Parathyroid adenoma (tissue), 2 donors: ENCODE data around the gene ANKRD42.

Source experiments
- H2AFZ ChIP-seq: fragments of 300-600 bp; sonication (generic); one replicate; pipeline ENCODE4 v1.7.0; 2017; ENCODE audit warnings: antibody characterized with exemption, mild to moderate bottlenecking
- H3K27ac ChIP-seq: fragments of 300-600 bp; sonication (generic); one replicate; pipeline ENCODE4 v1.7.0; 2017
- H3K27me3 ChIP-seq: fragments of 300-600 bp; sonication (generic); one replicate; pipeline ENCODE4 v1.7.0; 2017; ENCODE audit warnings: low read length; ENCODE audit not compliant: control insufficient read depth, insufficient read depth
- H3K36me3 ChIP-seq: fragments of 300-600 bp; sonication (generic); one replicate; pipeline ENCODE4 v1.7.0; 2017; ENCODE audit warnings: low read length; ENCODE audit not compliant: control insufficient read depth, insufficient read depth
- H3K4me1 ChIP-seq: fragments of 300-600 bp; sonication (generic); one replicate; pipeline ENCODE4 v1.7.0; 2017; ENCODE audit warnings: control low read depth
- H3K4me2 ChIP-seq: fragments of 300-600 bp; sonication (generic); one replicate; pipeline ENCODE4 v1.7.0; 2017; ENCODE audit warnings: low read length
- H3K4me3 ChIP-seq: fragments of 300-600 bp; sonication (generic); one replicate; pipeline ENCODE4 v1.7.0; 2017; ENCODE audit warnings: low read depth, low read length
- H3K79me2 ChIP-seq: fragments of 300-600 bp; sonication (generic); one replicate; pipeline ENCODE4 v1.7.0; 2017; ENCODE audit warnings: control low read depth
- H3K9ac ChIP-seq: fragments of 300-600 bp; sonication (generic); one replicate; pipeline ENCODE4 v1.7.0; 2017; ENCODE audit warnings: mild to moderate bottlenecking
- H3K9me3 ChIP-seq: fragments of 300-600 bp; sonication (generic); one replicate; pipeline ENCODE4 v1.7.0; 2017; ENCODE audit warnings: low read length; ENCODE audit not compliant: control insufficient read depth
- TF ChIP-seq, protein P1 (sequence below): fragments of 300-600 bp; sonication (generic); IDR thresholded peaks from one replicate; pipeline ENCODE4 v1.7.0; 2017; ENCODE audit warnings: antibody characterized with exemption, mild to moderate bottlenecking
- donor health status: primary hyperparathyroidism.

The ANKRD42 gene

DNA sequence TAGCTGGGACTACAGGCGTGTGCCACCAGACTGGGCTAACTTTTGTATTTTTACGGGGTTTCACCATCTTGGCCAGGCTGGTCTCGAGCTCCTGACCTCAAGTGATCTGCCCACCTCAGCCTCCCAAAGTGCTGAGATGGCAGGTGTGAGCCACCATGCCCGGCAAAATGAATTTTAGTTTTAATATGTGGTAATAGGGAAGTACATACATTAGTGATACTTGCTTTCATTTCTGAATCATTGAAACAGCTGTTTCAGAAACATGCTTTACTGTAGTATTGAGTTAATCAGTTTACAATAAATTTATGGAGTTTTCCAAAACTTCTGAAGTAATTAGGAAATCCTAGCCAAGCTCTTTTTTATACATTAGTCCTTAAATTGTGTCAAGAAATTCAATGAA lies 21.0 kb upstream of the ANKRD42 start:
- TF ChIP-seq, protein P1, sequence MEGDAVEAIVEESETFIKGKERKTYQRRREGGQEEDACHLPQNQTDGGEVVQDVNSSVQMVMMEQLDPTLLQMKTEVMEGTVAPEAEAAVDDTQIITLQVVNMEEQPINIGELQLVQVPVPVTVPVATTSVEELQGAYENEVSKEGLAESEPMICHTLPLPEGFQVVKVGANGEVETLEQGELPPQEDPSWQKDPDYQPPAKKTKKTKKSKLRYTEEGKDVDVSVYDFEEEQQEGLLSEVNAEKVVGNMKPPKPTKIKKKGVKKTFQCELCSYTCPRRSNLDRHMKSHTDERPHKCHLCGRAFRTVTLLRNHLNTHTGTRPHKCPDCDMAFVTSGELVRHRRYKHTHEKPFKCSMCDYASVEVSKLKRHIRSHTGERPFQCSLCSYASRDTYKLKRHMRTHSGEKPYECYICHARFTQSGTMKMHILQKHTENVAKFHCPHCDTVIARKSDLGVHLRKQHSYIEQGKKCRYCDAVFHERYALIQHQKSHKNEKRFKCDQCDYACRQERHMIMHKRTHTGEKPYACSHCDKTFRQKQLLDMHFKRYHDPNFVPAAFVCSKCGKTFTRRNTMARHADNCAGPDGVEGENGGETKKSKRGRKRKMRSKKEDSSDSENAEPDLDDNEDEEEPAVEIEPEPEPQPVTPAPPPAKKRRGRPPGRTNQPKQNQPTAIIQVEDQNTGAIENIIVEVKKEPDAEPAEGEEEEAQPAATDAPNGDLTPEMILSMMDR: no peak
- Histone ChIP-seq H3K4me1 (peaks cover 6% of the 10 kb centered on the region), H3K4me2 (no peak overlapping the region), H2AFZ (no peak overlapping the region), H3K79me2 (peaks cover 32% of the 10 kb centered on the region), H3K9ac (no peak overlapping the region), H3K27me3 (no peaks in the 10 kb centered on the region), H3K36me3 (no peaks in the 10 kb centered on the region), H3K27ac (no peak overlapping the region), H3K9me3 (no peaks in the 10 kb centered on the region), H3K4me3 (no peak overlapping the region)

DNA sequence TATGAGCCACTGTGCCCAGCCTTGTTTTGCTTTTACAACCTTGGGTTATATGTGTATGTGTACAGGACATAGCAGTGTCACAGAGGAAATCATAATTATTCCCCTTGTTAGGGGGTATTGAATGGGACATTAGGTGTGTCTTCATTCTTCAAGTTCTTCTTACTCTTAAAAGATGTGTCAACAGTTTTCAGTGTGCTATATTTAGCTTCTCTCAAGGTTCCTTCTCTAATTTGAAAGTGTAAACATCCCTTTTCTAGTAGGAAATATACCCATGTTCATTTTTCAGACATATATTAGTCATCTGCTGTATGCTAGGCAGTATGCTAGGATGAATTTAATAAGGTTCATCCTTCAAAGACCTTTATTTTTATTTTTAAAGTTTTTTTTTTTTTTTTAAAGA lies 19.5 kb upstream of the ANKRD42 start:
- TF ChIP-seq, protein P1: no peak
- Histone ChIP-seq H3K27me3 (no peaks in the 10 kb centered on the region), H3K4me2 (no peak overlapping the region), H3K9ac (no peak overlapping the region), H3K36me3 (no peaks in the 10 kb centered on the region), H3K4me1 (peaks cover 6% of the 10 kb centered on the region), H3K9me3 (no peaks in the 10 kb centered on the region), H3K79me2 (peaks cover 24% of the 10 kb centered on the region), H3K4me3 (no peak overlapping the region), H2AFZ (no peak overlapping the region), H3K27ac (no peak overlapping the region)

DNA sequence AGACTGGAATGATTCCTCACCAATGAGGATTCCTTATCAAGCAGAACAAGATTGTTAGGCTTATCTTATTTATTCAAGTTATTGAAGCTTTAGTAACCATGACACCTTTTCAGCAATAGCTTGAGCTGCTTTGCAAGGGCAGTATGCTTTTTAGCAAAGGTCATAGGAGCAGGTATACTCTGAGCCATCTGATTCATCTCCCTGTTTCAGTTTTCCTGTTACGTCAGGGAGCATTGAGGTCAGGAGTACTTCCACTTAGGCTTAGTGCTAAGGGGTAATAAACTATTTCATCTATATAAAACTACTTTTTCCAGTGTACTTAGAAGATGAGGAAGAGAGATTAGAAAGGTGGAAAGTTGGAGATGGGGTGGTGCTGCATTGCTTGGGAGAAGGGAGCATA lies 17.7 kb upstream of the ANKRD42 start:
- TF ChIP-seq, protein P1: no peak
- Histone ChIP-seq H3K4me2 (no peak overlapping the region), H3K36me3 (no peaks in the 10 kb centered on the region), H3K9ac (no peak overlapping the region), H3K79me2 (peaks cover 16% of the 10 kb centered on the region), H3K4me1 (peaks cover 3% of the 10 kb centered on the region), H3K4me3 (no peak overlapping the region), H3K27ac (no peak overlapping the region), H3K27me3 (no peaks in the 10 kb centered on the region), H2AFZ (no peak overlapping the region), H3K9me3 (no peaks in the 10 kb centered on the region)

DNA sequence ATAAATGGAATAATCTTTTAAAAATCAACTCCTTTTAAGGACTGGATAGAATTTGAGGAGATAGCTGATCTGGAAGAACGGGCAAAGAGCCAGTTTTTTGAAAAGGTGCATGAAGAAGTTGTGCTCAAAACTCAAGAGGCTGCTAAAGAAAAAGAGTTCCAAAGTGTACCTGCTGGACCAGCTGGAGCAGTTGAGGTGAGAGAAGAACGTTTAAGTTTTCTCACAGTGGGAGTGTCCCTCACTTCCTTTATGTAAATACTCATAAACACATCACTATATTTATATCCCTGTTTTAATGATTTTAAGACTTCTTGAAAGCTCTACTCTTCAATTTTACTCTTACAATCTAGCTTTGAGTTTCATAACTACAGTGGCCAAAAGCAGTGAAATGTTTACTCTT lies 11.7 kb upstream of the ANKRD42 start:
- no peak overlapping the region for H3K27ac ChIP-seq
- H2AFZ ChIP-seq: no peak overlapping the region
- TF ChIP-seq, protein P1: no peak
- no peaks in the 10 kb centered on the region for H3K4me1 ChIP-seq
- H3K27me3 ChIP-seq: no peaks in the 10 kb centered on the region
- H3K79me2 ChIP-seq: no peaks in the 10 kb centered on the region
- no peak overlapping the region for H3K4me2 ChIP-seq
- no peaks in the 10 kb centered on the region for H3K36me3 ChIP-seq
- no peaks in the 10 kb centered on the region for H3K9me3 ChIP-seq
- H3K4me3 ChIP-seq: no peak overlapping the region
- H3K9ac ChIP-seq: no peak overlapping the region

DNA sequence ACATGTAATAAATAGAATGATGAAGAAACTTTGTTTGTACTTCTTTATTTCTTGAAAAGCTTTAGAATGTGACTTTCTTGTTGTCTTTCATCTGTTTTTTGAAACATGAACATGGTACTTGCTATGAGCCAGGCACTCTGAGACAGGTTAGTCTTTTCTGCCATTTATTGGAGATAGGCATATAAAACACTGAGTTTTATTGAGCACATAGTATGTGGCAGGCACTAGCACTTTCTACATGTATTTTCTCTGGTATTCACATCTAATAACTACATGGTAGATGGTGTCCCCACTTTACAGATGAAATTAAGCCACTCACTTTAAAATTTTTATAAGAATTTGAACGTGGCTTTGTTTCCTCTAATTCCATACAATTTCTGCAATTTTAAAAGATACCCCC lies 7.7 kb upstream of the ANKRD42 start:
- Histone ChIP-seq H2AFZ (no peak overlapping the region), H3K79me2 (no peaks in the 10 kb centered on the region), H3K4me3 (no peak overlapping the region), H3K4me2 (no peak overlapping the region), H3K36me3 (no peaks in the 10 kb centered on the region), H3K9ac (no peak overlapping the region), H3K4me1 (no peaks in the 10 kb centered on the region), H3K9me3 (no peaks in the 10 kb centered on the region), H3K27me3 (no peaks in the 10 kb centered on the region), H3K27ac (no peak overlapping the region)
- TF ChIP-seq, protein P1: no peak
